CD4-positive, alpha-beta T cell treated with Interleukin-4 for 1 hour (primary cell): ENCODE results near the gene DPP6.

ENCODE experiments used
- DNase-seq, 2 donors: peaks; one replicate each; pipeline ENCODE4 v3.0.0-alpha.2; 2020 to 2022

Gene DPP6

GRCh38 chr7:154474903-154475520 lies 422.8 kb downstream of the DPP6 start:
- no peak for DNase-seq

- DNase-seq: no peak
These were observed 423.7 kb downstream of the DPP6 start for GRCh38 chr7:154475864-154476263.

GRCh38 chr7:154480817-154481216 lies 428.6 kb downstream of the DPP6 start:
- DNase-seq: no peak

DNA sequence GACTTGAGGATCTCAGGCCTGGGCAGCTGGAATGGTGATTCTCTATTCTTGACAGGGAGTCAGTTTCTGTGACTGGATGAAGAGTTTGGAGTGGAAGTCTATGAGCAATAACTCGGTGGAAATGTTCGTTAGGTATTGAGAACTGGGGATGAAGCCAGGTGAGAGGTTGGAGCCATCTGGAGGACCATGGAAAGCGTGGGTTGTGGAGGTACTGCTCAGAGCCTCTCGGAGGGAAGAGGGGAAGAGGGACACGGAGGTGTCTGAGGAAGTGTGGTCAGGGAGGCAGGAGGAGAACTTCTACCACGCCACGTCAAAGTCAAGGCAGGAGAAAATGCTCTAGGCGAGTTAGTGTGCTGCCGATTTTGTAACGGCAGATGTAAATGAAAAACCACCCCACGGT lies 430.7 kb downstream of the DPP6 start:
- DNase-seq: no peak

DNA sequence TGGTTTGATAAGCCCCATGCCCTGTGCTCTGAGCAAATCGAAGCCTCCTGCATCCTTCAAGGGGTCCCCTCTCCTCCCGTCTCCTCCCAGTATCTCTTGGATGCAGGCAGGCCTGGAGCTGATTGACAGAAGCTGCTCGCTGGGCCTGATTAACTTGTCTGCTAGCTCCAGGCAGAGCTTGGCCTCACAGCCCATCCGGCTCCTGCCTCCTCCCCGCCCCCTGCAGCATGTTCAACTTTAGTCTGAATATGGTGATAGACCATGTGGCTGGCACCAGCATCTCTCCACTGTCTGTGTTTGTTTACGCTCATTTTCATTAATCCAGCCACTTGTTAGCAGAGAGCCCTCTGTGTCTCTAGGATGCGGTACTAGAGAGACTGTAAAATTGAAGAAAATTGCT lies 432.2 kb downstream of the DPP6 start:
- no peak for DNase-seq

GRCh38 chr7:154484943-154485342 lies 432.7 kb downstream of the DPP6 start:
- no peak for DNase-seq

- no peak for DNase-seq
These were observed 437.7 kb downstream of the DPP6 start for GRCh38 chr7:154489897-154490296.

GRCh38 chr7:154493594-154493993 lies 441.4 kb downstream of the DPP6 start:
- no peak for DNase-seq

DNA sequence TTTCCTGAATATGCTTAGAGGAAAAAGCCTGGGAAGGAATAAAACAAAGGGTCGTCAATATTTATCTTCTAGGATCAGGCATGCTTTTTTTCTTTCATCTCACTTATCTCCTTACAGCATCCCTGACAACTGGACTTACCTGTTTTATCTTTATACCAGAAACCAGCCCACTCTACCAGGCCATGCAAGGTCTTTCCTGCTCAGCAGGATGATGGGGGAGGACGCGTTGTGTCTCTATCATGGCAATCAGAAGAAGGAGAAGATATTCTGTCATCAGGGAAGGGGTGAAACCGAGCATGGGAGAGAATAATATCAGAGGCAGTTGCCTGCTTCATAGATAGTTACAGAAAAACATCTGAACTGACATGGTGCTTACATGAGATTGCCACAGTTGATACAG lies 445.6 kb downstream of the DPP6 start:
- DNase-seq: no peak

DNA sequence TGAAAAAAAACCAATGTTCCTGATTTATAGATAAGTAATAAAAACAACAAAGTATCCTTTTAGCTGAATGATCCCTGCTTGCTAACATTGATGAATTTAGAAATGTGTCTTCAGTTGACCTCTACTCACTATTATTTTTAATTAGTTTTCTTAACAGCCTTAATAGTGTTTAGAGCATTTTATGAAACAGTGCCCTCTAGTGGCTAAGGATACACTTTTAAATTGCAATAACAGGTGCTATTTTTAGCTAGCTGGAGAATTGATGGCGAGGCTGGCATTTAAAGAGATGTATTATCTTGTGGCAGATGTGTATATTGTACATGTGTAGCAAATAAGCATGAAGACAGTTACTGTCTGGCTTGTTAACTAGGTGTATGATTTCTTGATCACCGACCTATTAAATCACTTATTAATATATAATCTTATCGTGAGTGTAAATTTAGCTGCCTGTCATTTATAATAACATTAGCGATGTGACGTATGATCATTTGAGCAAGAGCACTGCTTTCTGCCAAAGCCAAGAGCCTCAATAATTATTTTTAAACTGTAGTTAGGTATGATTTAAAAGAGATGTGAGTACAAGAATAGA lies 451.9 kb downstream of the DPP6 start:
- DNase-seq: peak in 1 of 2 donors; percentile 12

DNA sequence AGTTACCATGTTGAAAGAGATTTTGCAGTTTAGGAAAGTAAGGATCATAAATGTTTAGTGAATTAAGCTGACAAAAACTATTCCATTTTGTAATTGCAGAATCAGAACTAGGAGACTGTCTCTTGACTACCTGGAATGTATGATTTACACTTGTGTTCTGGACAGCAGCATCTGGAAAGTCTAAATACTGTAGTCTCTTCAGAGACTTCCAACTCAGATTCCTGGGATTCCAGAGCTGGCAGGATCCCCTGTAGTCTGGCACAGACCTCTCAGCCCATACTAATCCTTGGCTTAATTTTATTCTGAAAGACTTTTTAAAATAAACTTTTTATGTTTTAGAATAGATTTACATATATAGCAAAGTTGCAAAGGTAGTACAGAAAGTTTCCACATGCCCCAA lies 452.7 kb downstream of the DPP6 start:
- no peak for DNase-seq

GRCh38 chr7:154505362-154505761 lies 453.2 kb downstream of the DPP6 start:
- no peak for DNase-seq

GRCh38 chr7:154509192-154509591 lies 457.0 kb downstream of the DPP6 start:
- DNase-seq: no peak

DNA sequence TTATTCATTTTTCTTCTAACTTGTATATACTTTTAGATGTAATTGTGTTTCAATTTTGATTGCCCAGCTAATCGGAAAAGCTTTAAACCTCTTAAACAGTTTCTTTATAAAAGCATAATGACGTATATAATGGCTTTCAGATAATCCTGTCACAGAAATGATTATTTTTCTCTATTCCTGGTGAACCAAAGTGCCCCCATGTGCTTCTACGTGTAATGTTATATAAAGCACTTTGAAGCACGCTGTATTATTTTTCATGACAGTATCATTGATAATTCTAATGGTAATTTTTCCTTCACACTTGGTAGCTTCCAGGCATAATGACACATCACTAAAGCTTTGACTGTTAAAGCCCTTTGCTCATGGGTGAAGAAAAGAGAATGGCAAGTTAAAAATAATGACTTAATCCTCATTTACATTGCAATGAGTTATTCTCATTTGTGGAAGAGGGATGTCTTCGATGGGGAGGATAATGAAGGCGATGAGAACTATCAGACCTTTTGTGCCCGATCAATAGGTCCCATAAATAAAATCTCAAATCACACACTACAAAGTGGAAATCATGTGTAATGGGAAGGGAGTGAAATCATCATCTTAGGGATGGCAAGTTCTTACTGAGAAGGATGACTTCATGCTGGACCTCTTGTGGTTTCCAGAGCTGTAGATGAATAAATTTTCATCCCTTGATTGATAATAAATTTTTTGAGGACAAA lies 460.1 kb downstream of the DPP6 start:
- DNase-seq: no peak

DNA sequence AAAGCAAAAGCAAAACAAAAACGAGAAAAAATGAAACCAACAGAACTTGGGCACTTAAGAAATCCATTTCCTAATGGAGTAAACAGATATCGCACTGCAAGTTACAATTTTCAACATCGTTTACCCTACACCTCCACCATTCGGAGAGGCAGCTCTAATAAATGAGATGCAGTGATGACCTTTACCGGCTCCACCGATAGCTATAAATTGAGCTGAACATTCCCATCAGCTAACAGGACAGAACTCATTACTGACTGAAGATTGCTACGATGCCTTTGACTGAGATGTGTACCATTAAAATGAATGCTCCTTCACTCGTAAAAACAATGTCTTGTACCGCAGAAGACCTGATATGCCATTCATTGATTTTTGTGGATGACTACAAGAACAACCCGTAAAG lies 465.6 kb downstream of the DPP6 start:
- DNase-seq: no peak

DNA sequence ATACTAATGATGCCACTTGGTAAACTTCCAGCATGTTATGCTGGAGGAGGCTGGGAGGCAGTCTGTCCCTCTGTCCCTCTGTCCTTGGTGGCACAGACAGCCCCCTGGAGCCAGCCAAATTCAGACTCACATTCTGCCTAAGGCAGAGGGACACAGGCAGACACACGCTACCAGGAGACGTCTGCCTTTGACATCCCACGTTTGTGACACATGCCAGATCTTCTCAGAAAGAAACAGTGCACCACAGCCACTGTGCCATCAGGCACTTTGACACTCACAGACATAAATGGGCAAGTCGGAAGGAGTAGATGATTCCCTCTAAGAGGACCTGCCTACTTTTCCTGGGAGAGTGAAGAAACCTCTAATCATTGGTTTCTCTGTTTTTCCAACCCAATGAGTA lies 467.0 kb downstream of the DPP6 start:
- no peak for DNase-seq

GRCh38 chr7:154530136-154530535 lies 477.9 kb downstream of the DPP6 start:
- DNase-seq: no peak

DNA sequence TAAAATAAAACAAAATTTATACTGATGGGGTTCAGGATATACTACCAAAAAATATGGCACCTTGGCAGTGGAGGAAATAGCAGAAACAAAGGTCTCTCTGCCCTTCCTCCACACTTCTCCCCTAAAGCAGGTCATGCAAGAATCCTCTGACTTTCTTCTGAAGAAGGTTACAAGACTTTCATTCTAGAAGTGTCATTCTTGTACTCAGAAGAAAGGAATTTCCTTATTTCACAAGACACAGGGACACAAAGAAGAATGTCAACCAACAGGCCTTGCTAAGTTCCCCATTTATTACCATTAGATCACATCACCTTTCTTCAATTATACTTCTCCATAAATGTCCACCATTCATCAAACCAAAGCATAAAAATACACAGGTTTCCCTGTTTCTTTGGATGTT lies 480.6 kb downstream of the DPP6 start:
- DNase-seq: no peak

DNA sequence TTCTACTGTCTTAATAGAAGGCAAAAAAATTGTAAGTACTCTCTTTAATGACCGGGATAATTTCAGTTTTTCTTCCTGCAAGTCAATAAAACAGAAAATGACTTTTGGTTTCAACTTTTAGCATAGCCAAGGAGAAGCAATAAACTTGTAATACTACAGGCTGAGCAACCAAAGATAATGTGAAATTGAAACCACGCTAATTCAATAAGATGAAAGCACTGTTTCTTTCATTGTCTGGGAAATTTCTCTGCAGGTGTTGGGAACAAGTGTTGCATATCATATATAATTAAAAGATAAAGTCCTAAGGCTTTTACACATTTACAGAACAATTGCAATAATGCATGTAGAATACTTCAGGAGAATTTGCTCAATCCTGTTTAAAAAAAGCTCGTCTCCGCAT lies 488.4 kb downstream of the DPP6 start:
- DNase-seq: no peak

GRCh38 chr7:154541606-154542005 lies 489.4 kb downstream of the DPP6 start:
- DNase-seq: no peak

- DNase-seq: no peak
These were observed 494.9 kb downstream of the DPP6 start for GRCh38 chr7:154546946-154547587.

- no peak for DNase-seq
These were observed 501.6 kb downstream of the DPP6 start for GRCh38 chr7:154553711-154554265.

GRCh38 chr7:154559454-154559853 lies 507.3 kb downstream of the DPP6 start:
- DNase-seq: no peak

DNA sequence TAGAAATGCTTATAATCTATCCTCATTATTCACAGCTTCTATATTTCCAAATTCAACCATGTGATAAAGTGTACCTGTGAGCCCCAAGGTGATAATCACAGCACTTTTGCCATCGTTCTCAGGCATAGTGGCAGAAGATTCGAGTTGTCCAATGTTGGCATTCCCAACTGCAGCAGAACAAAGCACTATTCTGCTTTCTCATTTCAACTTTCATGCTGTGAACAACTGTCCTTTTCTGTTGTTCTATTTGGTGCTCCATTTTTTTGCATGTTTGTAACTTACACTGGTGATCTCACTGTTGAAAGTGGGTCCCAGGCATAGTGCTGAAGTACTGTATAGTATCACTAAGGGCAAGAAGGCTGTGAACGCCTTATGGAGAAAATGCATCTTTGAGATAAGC lies 512.5 kb downstream of the DPP6 start:
- DNase-seq: no peak
